Activated CD4-positive, alpha-beta T cell treated with anti-CD3 and anti-CD28 coated beads for 1 hour (primary cell): ENCODE measurements around the gene CEBPG.

Source experiments
- DNase-seq: peaks from one replicate; pipeline ENCODE4 v3.0.0-alpha.2; 2020

The CEBPG gene

DNA sequence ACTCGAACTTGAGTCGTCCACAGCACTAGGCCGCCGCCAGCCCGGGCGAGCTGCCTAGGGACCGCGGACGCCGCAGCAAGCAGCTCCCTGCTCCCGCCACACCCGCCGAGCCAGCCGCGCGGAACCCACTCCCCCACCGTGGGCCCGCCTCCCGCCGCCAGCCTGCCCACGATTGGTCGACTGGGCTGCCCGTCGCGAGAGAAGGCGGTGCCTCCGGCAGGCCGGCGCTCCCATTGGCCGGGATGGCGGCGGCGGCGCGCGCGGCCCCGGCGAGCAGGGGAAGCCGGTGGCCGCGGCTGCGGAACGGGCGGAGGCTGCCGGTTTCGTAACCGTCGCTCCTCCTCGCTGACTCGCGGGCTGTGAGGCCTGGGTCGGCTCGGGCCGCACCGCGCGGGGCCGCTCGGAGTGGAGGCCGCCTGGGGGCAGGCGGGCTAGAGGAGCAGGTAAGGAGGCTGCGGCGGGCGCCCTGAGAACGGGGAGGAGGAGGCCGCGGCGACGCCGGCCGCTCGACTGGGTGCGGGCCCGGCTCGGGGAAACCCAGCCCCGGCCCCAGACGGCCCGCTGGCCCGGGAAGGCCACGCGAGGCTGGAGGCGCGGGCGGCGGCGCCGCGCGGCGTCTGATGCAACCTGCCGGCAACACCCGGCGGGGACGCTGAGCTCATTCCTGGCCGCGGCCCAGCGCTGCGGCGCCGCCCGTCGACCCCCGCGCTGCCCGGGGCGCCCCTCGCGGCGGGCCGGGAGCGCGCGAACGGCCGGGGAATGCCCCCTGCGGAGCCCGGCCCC is at the start of gene CEBPG:
CEBPG (plus strand) TSS at position 257 of the 783 bp plus-strand sequence. CDS start 5,531 bp downstream, outside the sequence.
- peak; percentile 93 for DNase-seq

DNA sequence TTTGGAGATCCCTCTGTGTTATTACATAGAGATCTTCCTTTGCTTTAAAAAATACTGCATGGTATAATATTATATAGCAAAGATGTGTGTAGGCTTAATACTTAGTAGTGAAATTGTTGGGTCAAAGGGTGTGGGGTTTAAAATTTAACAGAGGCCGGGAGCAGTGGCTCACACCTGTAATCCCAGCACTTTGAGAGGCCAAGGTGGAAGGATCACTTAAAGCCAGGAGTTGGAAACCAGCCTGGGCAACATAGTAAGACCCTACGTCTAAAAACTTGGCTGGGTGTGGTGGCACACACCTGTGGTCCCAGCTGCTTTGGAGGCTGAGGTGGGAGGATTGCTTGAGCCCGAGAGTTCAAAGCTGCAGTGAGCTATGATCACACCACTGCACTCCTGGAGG is 48.9 kb upstream of the CEBPG start:
- DNase-seq, result no peak

DNA sequence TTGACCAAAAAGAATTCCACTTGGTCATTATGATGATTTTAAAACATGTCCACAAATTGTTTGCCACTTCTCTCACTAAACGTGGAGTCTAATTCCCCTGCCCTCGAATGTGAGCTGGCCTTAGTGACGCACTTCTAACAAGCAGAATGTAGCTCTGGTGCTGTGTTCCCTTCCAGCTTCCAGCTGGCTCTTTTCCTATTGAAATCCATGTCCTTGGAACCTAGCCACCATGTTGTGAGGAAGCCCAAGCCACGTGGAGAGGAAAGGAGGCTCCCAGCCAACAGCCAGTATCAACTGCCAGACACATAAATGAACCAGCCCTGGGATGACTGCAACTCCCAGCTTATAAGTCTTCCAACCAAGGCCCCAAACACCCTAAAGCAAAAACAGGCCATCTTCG is 47.6 kb upstream of the CEBPG start:
- DNase-seq, result no peak

DNA sequence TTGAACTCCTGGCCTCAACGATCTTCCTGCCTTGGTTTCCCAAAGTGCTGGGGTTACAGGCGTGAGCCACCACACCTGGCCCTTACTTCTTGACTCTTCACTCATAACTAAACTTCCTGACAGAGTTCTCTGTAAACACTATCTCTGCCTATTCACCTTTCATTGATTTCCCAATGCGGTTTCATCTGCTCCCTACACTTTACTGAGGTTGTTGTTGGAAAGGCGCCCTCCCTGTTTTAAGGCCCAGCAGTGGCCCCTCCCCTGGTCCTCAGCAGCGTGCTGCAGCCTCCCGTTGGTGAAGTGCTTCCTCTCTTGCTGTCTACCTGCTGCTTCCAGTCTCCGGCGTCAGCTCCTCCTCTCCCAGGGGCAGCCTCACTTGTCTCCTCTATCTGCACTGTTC is 44.4 kb upstream of the CEBPG start:
- DNase-seq, result no peak

DNA sequence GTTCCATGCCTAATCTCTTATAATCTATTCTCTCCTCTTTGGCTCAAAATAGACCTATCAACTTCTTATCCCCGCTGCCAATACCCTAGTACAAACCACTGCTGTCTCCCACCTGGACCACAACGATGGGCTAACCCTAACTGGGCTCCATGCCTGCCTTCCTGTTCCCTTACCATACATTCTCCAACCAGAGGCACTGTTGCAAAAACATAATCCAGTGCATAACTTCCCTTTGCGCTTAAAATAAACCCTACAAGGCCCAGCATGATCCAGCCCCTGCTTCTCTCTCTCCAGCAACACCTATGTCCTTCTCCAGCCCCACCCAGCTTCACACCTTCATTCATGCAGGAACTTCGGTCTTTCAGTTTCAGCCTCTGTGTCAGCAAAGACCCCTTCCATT is 43.8 kb upstream of the CEBPG start:
- DNase-seq, result no peak

DNA sequence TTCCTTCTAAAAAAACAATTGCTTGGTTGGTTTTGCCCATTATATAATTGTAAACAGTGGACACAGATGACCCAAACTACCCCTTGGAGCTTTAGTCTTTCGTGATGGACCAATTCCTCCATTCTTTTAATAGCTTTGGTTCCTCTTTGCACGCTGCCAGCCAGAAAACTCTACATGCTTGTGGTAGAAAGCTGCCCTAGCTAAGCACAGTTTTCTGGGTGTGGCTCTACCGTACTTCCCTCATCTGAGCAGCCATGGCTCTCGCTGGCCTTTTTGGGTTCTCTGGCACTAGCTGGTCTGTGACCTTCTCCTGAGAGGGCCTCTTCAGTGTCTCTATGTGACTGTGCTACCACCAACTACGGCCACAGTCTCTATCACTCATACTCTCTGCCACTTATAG is 41.3 kb upstream of the CEBPG start:
- no peak for DNase-seq

DNA sequence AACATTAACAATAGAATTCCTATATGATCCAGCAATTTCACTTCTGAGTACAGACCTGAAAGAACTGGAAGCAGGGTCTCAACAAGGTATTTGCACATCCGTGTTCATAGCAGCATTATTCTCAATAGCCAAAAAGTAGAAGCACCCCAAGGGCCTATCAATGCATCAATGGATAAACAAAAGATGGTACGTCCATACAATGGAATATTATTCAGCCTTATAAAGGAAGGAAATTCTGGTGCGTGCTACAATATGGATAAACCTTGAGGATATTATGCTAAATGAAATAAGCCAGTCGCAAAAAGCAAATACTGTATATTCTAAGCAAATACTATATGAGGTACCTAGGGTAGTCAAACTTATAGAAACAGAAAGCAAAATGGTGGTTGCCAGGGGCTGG is 40.4 kb upstream of the CEBPG start:
- DNase-seq, result no peak

DNA sequence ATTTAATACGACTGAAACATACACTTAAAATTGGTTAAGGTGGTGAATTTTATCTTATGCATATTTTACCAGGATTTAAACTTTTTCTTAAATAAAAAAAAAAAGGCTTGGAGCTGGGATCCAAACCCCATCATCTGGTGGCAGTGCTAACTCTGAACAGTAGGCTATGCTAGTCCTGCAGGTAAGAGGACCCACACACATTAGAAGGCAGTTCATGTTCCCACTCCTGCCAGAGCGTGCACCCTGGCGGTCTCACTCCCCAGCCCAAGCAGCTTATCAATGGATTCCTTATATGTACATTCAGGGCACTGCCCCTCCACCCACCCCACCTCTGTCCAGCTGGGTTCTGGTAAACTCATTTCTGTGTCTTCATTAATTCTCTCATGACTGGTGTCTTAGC is 39.9 kb upstream of the CEBPG start:
- DNase-seq, result no peak

DNA sequence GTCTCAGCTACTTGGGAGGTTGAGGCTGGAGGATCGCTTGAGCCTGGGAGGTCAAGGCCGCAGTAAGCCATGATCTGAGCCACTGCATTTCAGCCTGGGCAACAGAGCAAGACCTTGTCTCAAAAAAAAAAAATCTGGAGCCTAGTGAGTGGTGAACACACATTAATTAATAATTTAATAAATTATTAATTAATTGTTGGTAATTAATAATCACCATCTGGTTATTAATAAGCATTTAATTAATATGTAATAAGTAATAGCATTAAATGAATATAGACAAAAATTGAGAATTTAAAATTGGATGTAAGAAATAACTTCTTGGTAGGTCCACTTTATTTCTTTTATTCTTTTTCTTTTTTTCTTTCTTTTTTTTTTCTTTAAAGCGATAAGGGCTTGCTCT is 39.2 kb upstream of the CEBPG start:
- DNase-seq, result no peak

DNA sequence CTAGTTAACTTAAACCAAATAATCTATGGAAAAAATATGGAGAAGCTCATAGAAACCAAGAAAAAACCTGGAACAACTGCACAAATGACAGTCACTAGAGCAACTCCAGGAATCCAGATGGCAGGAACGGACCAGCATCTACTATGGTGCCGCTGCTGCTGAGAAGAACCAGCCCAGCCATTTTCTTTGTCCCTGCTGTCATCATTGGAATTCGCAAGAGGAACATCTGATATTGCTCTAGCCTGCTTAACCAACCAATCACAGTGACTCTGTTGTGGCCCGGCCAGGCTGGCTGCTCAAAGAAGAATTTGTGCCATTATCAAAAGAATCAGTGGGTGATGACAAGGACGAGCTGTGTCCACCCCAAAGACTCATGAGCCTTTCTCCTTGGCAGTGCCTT is 38.1 kb upstream of the CEBPG start:
- DNase-seq, result no peak

DNA sequence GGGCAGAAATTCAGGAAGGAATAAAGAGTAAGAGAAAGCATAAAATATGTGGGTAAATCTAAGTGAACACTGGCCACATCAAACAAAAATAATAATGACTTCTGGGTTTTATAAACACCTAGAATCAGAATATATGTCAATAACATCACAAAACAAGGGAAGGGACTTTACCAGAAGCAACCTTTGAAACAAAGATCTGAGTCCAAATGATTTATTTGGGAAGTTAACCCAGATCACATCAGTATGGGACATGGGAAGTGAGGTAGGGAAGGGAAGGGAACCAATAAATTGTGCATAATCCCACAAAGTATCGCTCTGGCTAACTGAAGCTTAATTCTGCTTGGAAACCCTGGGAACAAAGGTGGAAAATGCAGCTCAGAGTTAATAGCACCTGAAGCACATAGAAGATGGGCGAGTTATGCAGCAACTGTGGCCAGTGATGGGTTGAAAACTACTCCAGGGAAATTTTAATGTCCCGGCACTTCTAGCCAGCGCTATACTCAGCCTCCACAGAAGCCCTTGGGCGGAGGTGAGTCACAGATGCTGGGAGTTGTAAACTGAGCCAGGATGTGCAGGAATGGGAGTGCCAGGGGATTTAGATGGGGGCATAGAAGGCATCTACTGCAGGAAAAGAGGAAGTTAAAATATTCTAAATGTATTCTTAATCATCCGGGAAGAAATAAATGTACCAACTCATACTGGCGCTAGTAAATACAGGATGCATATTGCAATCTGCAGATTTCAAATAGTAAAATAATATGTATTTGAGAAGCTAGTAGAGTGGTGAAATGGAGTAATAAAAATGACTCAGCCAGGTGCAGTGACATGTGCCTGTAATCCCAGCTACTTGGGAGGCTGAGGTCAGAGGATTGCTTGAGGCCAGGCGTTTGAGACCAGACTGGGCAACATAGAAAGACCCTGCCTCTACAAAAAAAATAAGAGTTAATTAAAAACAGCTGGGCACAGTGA is 34.2 kb upstream of the CEBPG start:
- no peak for DNase-seq

DNA sequence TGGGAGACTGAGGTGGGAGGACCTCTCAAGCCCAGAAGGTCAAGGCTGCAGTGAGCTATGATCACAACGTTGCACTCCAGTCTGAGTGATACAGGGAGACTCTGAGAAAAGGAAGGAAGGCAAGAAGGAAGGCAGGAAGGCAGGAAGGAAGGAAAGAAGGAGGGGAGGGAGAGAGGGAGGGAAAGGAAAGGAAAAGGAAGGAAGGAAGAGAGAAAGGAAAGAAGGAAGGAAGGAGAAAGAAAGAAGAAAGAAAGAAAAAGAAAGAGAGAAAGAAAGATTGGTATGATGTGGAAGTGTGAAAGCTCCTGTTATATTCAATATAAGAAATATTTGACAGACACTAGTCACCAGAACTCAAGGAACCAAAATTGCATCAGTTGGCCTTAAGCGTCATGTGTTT is 32.5 kb upstream of the CEBPG start:
- no peak for DNase-seq

DNA sequence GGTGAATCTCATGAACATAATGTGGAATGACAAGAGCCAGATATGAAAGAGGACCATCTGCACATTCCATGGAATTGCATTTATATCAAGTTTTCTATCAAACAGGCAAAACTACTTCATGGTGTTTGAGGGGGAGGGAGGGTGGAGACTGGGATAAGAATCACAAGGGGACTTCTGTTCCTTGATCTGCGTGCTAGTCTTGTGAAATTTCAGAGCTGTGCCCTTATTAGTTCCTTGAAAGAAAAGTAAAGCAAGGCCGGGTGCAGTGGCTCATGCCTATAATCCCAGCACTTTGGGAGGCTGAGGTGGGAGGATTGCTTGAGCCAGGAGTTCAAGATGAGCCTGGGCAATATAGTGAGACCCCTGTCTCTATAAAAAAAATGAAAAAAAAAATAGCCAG is 30.2 kb upstream of the CEBPG start:
- DNase-seq, result no peak

DNA sequence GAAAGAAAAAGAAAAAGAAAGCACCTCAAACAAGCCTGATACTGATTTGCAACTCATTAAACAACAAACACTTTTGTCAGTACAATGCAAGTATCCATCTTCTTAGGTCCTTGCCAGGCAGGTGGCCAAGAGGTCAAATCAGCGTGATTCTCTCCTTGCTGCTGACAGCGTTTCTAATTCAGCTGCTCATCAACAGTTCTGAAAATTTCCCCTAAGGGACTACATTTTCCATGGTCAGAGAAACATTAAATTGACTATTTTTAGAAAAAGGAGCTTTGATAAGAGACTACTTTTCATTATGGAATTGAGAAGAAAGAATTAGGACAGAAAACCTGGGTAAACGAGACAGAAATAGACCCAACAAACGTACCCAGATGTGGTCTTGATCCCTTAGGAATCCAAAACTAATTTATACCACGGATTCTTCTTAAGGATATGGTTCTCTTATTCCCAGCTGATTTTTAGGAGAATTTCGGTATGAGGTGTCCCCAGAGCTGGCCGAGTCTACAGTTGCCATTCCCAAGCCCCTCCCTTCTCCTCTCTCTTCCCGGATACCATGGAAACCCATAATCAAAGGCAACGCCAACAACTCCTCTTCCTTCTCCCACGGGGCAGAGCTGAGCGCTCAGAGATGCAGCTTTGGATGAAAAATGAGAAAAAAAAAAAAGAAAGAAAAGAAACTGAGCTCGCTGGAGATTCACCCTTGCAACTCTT is 29.5 kb upstream of the CEBPG start:
- no peak for DNase-seq

DNA sequence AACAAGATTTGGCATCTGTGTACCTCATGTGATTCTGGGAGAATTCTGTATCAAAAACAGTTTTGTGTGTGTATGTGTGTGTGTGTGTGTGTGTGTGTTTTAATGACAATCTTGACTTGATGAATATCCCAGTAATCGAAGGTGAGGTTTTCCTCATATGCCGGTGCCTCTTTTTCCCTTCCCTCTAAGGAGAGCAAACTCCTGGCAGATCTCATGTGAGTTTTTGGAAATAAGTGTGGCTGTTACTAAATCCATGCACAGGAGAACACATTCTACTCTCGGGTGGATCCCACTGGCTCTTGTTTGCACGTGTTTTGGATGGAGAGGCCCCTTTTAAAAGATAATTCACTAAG is 29.0 kb upstream of the CEBPG start:
- DNase-seq, result no peak

DNA sequence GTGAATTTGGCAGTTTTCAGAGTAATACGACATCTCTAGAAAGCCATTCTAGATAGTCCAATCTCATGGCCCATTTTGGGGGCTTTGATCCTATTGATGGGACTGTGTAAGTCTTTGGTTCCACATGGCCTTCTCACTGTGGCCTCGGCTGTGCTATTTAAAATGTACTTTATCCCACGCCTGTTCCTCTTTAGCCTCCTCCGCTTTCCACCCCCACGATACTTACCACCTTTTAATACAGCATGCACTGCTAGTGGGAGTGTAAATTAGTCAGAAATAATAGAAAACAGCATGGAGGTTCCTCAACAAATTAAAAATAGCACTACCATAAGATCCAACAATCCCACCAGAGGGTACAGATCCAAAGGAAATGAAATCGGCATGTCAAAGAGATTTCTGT is 28.3 kb upstream of the CEBPG start:
- DNase-seq, result no peak

DNA sequence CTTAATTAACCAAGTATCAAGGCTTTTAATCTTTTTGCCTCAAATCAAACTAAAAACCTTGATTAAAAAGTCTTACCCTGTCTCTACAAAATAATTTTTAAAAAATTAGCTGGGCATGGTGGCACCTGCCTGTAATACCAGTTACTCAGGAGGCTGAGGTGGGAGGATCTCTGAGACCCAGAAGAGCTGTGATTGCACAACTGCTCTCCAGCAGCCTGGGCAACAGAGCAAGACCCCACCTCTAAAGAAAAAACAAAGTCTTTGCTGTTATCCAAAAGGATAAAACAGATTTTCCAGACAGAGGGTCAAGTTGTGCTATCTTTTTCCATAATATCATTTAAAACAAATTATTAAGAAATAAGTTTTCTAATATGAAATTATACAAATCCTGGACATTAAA is 26.8 kb upstream of the CEBPG start:
- no peak for DNase-seq

DNA sequence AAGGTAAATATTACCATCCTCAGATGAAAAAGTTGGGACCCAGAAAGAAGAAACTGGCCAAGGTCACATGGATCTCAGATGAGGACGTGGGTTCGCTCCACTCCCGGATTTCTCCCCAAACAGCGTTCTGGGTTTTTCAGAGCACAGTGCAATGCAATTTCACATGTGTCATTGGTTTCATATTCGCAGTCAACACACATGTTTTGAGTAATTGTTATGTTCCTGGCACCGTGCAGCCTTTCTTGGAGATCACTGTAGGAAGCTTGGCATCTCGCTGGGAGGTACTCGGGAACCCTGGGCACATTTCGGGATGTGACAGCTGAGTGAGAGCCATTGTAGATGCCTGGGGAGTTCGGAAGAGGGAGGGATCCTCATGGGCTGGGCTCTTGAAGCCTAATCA is 26.2 kb upstream of the CEBPG start:
- DNase-seq, result no peak

DNA sequence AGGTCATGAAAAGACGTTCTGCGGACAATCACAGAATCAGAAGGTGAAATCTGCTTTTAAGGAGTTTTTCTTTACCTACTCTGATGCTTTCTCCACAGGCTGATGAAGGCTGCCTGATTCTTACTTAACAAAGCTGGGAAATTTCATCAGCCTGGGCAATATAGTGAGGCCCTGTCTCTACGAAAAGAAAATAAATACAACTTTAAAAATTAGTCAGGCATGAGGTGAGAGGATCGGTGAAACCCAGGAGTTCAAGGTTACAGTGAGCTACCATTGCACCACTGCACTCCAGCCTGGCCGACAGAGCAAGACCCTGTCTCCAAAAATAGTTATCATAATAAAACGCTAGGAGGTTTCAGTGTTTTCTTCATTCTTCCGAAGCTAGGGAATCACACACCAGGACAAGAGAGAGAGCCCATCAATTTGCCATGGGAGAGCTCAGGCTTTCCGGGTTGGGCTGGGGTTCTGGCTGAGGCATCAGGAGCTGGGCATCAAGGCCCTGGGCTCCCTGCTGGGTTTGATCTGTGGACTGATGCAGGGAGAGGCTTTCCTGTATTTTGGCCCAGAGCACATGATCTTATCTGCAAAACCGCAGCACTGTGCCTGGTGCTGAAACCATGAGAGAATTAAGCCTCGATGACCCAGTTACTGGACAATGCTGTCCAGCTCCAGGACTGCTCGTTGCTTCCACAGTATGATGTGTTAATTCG is 25.1 kb upstream of the CEBPG start:
- no peak for DNase-seq

DNA sequence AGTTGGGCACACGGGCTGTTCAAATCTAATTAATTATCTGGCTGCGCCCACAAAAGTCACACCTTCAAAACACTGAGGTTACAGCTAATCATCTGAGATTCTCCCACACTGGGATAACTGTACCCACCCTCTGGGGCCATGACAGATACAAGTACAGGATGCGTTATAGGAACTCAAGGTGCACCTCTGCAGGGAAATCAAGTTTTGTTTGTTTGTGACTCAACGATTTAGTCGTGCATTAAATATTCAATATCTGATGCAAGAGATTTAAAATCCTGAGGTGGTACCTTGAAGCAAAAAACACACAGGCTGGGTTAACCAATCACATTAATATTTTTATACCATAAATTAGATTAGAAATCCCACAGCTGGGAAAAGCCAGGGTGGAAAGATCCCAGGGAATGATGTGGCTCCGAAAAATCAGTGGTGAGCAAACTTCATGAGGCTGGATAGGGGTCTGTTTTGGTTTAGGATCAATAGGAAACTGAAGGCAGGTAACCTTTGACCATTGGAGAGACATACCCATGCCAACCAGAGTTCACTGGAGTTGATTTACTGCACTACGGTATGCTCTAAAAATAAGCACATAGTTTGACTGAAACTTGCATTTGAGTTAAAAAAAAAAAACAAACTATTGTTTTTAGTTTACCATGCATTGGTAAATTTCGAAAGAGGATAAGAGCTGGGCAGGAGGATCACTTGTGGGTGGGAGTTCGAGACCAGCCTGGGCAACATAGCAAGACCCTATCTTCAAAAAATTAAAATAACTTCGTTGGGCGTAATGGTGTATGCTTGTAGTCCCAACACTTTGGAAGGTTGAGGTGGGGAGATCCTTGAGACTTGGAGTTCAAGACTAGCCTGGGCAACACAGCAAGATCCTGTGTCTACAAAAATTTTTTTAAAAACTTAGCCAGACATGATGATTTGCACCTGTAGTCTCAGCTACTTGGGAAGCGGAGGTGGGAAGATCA is 23.9 kb upstream of the CEBPG start:
- DNase-seq, result no peak

DNA sequence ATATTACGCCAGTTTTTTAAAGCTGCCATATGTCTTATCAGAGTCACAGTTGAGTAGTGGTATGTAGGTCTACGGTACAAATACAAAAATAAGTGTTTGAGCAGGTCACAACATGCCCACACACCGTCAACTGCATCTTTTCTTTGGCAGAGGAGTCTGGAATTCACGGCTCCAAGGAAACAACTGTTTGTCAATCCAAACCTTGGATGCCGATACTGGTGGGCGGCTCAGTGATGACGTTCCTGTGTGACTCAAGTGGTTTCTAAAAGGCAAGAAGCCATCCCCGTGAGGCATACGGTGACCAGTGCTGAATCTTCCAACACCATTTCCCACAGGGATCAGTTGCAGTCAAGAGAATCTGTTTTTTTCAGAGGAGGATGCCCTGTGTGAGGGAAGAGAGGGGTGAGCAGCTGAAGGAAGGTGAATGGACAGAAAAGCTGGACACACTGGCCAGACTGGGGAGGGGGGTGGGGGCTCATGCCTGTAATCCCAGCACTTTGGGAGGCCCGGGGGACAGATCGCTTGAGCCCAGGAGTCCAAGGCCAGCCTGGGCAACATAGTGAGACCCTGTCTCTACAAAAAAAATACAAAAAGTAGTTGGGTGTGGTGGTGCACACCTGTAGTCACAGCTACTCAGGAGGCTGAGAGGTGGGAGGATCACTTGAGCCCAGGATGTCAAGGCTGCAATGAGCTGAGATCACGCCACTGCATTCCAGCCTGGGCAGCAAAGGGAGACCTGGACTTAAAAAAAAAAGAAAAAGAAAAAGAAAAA is 22.8 kb upstream of the CEBPG start:
- DNase-seq, result no peak
